WTC11 (cell line): ENCODE measurements around the gene RHBDD1. TPM values are rescaled to one million over a fixed set of nuclear protein-coding genes. Genes with fewer than 3 reads are reported as not detected.

Experiments
- ATAC-seq: fragments of 200-7000 bp; cut with Tn5 transposase; 2 replicates; pipeline ENCODE4 v1.10.0; 2021; ENCODE audit warnings: mild to moderate bottlenecking, moderate library complexity
- CTCF ChIA-PET: fragments of 300-600 bp; sonication (Branson Sonifier 250); formaldehyde crosslinking; loops from one replicate; lab custom pipeline; 2021; ENCODE audit warnings: antibody characterized with exemption; lab: Charles Lee
- POLR2A ChIA-PET: fragments of 350-600 bp; sonication (Branson Sonifier 250); formaldehyde crosslinking; loops from one replicate; lab custom pipeline; 2021; ENCODE audit warnings: antibody characterized with exemption; lab: Charles Lee
- DNase-seq: peaks from one replicate; pipeline ENCODE4 v3.0.0; 2021; ENCODE audit warnings: low spot score
- H3K27ac Mint-ChIP-seq: 2 replicates; pipeline ENCODE4 v1.8.0; 2021; ENCODE audit warnings: mixed read lengths
- H3K27me3 Mint-ChIP-seq: 2 replicates; pipeline ENCODE4 v1.8.0; 2021; ENCODE audit warnings: low read depth, mild to moderate bottlenecking, moderate library complexity, mixed read lengths
- H3K36me3 Mint-ChIP-seq: 2 replicates; pipeline ENCODE4 v1.8.0; 2021; ENCODE audit warnings: mixed read lengths
- H3K4me1 Mint-ChIP-seq: 2 replicates; pipeline ENCODE4 v1.8.0; 2022; ENCODE audit warnings: mixed read lengths
- H3K4me3 Mint-ChIP-seq: 2 replicates; pipeline ENCODE4 v1.8.0; 2021; ENCODE audit warnings: mild to moderate bottlenecking, moderate library complexity, mixed read lengths
- H3K9me3 Mint-ChIP-seq: 2 replicates; pipeline ENCODE4 v1.8.0; 2021; ENCODE audit warnings: mixed read lengths
- ATF1 ChIP-seq: sonication (generic); formaldehyde crosslinking; IDR thresholded peaks from 2 replicates; pipeline ENCODE4 v1.8.1; 2023; ENCODE audit warnings: mild to moderate bottlenecking, moderate library complexity, missing genetic modification reagents
- ESRRA ChIP-seq: sonication (generic); formaldehyde crosslinking; IDR thresholded peaks from 2 replicates; pipeline ENCODE4 v1.8.1; 2022; ENCODE audit warnings: mild to moderate bottlenecking, missing genetic modification reagents, borderline replicate concordance
- ETV6 ChIP-seq: sonication (generic); formaldehyde crosslinking; IDR thresholded peaks from 2 replicates; pipeline ENCODE4 v1.8.1; 2022; ENCODE audit warnings: mild to moderate bottlenecking, missing genetic modification reagents
- GABPB1 ChIP-seq: sonication (generic); formaldehyde crosslinking; IDR thresholded peaks from 2 replicates; pipeline ENCODE4 v1.8.1; 2023; ENCODE audit warnings: mild to moderate bottlenecking, missing genetic modification reagents
- MXD4 ChIP-seq: fragments of 250-450 bp; sonication (Bioruptor Pico); IDR thresholded peaks from 2 replicates; pipeline ENCODE4 v1.8.0; 2021; ENCODE audit warnings: mild to moderate bottlenecking, moderate library complexity, borderline replicate concordance
- NFE2L1 ChIP-seq: sonication (generic); formaldehyde crosslinking; IDR thresholded peaks from 2 replicates; pipeline ENCODE4 v1.8.1; 2023; ENCODE audit warnings: missing genetic modification reagents
- OVOL2 ChIP-seq: fragments of 250-450 bp; sonication (Bioruptor Pico); IDR thresholded peaks from 2 replicates; pipeline ENCODE4 v1.9.0; 2021; ENCODE audit warnings: mild to moderate bottlenecking, borderline replicate concordance
- SOX15 ChIP-seq: fragments of 250-450 bp; sonication (Bioruptor Pico); IDR thresholded peaks from 2 replicates; pipeline ENCODE4 v1.9.0; 2021; ENCODE audit warnings: mild to moderate bottlenecking
- TCF7 ChIP-seq: sonication (generic); formaldehyde crosslinking; IDR thresholded peaks from 2 replicates; pipeline ENCODE4 v1.8.0; 2022; ENCODE audit warnings: mild to moderate bottlenecking, low read depth, missing genetic modification reagents, moderate library complexity
- ZNF232 ChIP-seq: sonication (generic); formaldehyde crosslinking; IDR thresholded peaks from 2 replicates; pipeline ENCODE4 v1.8.0; 2022; ENCODE audit warnings: mild to moderate bottlenecking, missing genetic modification reagents
- ZNF263 ChIP-seq: sonication (generic); formaldehyde crosslinking; IDR thresholded peaks from 2 replicates; pipeline ENCODE4 v1.8.1; 2022; ENCODE audit warnings: low read depth, mild to moderate bottlenecking, moderate library complexity, missing genetic modification reagents
- ZNF396 ChIP-seq: fragments of 250-450 bp; sonication (Bioruptor Pico); IDR thresholded peaks from 2 replicates; pipeline ENCODE4 v1.8.0; 2021; ENCODE audit warnings: mild to moderate bottlenecking, moderate library complexity, borderline replicate concordance
- ZNF423 ChIP-seq: fragments of 250-450 bp; sonication (Bioruptor Pico); IDR thresholded peaks from 2 replicates; pipeline ENCODE4 v2.1.2; 2022; ENCODE audit warnings: mild to moderate bottlenecking, moderate library complexity
- total RNA-seq: library from RNA; stranded (reverse); gene quantifications from 3 replicates; pipeline ENCODE4 v1.2.3, GENCODE V29; 2021
- TF ChIP-seq, protein P1 (sequence below): sonication (generic); formaldehyde crosslinking; IDR thresholded peaks from 2 replicates; pipeline ENCODE4 v1.8.0; 2022; ENCODE audit warnings: mild to moderate bottlenecking, missing genetic modification reagents
- TF ChIP-seq, protein P2 (sequence below): fragments of 250-450 bp; sonication (Bioruptor Pico); IDR thresholded peaks from 2 replicates; pipeline ENCODE4 v1.9.0; 2021; ENCODE audit warnings: mild to moderate bottlenecking
- TF ChIP-seq, protein P3 (sequence below): sonication (generic); formaldehyde crosslinking; conservative IDR thresholded peaks from 2 replicates; pipeline ENCODE4 v1.8.1; 2023; ENCODE audit warnings: mild to moderate bottlenecking, low read depth, missing genetic modification reagents, moderate library complexity
- TF ChIP-seq, protein P4 (sequence below): sonication (generic); formaldehyde crosslinking; IDR thresholded peaks from 2 replicates; pipeline ENCODE4 v1.8.1; 2022; ENCODE audit warnings: low read depth, missing genetic modification reagents, borderline replicate concordance
- TF ChIP-seq, protein P5 (sequence below): fragments of 250-450 bp; sonication (Bioruptor Pico); IDR thresholded peaks from 2 replicates; pipeline ENCODE4 v1.9.0; 2021; ENCODE audit warnings: mild to moderate bottlenecking
- TF ChIP-seq, protein P6 (sequence below): sonication (generic); formaldehyde crosslinking; IDR thresholded peaks from 2 replicates; pipeline ENCODE4 v1.8.1; 2022; ENCODE audit warnings: missing genetic modification reagents, borderline replicate concordance

Gene RHBDD1
- total RNA-seq, 1 experiment from 2014 or later = 25.7 TPM

DNA sequence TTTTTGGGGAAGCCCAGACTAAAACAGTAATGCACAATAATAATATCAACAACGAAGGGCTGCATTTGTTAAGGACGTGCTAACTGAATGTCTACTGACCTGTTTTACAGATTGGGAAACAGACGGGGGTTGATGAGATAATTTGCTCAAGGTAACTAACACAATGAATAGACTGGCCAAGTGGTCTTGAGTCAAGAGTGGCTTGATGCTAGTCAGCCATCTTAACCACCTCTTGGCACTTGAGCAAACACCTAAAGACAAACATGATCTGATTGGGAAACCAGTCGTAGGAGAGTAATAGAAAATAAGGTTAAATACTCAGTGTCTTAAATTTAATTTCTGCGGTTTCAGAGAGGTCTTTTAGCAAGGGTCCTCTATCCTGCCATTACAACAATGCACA, 14.2 kb downstream of the RHBDD1 start:
- POLR2A ChIA-PET = no interaction called here
- TF ChIP-seq TCF7 = no peak
- TF ChIP-seq, protein P1, sequence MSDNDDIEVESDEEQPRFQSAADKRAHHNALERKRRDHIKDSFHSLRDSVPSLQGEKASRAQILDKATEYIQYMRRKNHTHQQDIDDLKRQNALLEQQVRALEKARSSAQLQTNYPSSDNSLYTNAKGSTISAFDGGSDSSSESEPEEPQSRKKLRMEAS = no peak
- no peak for TF ChIP-seq ESRRA (CRISPR knock-in tag)
- TF ChIP-seq, protein P2, sequence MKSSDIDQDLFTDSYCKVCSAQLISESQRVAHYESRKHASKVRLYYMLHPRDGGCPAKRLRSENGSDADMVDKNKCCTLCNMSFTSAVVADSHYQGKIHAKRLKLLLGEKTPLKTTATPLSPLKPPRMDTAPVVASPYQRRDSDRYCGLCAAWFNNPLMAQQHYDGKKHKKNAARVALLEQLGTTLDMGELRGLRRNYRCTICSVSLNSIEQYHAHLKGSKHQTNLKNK (CRISPR knock-in tag) = no peak
- TF ChIP-seq, protein P3, sequence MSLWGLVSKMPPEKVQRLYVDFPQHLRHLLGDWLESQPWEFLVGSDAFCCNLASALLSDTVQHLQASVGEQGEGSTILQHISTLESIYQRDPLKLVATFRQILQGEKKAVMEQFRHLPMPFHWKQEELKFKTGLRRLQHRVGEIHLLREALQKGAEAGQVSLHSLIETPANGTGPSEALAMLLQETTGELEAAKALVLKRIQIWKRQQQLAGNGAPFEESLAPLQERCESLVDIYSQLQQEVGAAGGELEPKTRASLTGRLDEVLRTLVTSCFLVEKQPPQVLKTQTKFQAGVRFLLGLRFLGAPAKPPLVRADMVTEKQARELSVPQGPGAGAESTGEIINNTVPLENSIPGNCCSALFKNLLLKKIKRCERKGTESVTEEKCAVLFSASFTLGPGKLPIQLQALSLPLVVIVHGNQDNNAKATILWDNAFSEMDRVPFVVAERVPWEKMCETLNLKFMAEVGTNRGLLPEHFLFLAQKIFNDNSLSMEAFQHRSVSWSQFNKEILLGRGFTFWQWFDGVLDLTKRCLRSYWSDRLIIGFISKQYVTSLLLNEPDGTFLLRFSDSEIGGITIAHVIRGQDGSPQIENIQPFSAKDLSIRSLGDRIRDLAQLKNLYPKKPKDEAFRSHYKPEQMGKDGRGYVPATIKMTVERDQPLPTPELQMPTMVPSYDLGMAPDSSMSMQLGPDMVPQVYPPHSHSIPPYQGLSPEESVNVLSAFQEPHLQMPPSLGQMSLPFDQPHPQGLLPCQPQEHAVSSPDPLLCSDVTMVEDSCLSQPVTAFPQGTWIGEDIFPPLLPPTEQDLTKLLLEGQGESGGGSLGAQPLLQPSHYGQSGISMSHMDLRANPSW (CRISPR knock-in tag) = no peak
- no peak for TF ChIP-seq MXD4
- TF ChIP-seq NFE2L1 (CRISPR knock-in tag) = no peak
- no peak for TF ChIP-seq SOX15
- no peak for TF ChIP-seq GABPB1 (CRISPR knock-in tag)
- TF ChIP-seq, protein P4, sequence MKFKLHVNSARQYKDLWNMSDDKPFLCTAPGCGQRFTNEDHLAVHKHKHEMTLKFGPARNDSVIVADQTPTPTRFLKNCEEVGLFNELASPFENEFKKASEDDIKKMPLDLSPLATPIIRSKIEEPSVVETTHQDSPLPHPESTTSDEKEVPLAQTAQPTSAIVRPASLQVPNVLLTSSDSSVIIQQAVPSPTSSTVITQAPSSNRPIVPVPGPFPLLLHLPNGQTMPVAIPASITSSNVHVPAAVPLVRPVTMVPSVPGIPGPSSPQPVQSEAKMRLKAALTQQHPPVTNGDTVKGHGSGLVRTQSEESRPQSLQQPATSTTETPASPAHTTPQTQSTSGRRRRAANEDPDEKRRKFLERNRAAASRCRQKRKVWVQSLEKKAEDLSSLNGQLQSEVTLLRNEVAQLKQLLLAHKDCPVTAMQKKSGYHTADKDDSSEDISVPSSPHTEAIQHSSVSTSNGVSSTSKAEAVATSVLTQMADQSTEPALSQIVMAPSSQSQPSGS = no peak
- TF ChIP-seq OVOL2 (CRISPR knock-in tag) = no peak
- no peak for TF ChIP-seq ZNF396 (CRISPR knock-in tag)
- TF ChIP-seq ETV6 = no peak
- TF ChIP-seq ATF1 = no peak
- TF ChIP-seq, all 79 proteins: peak for 0
- Mint-ChIP-seq H3K36me3 (no peaks in the 10 kb centered on the region), H3K4me3 (no peak overlapping the region), H3K27ac (no peak overlapping the region), H3K27me3 (no peaks in the 10 kb centered on the region; the same call in 1 of the 2 replicates), H3K4me1 (peaks cover 4% of the 10 kb centered on the region), H3K9me3 (no peaks in the 10 kb centered on the region)
- DNase-seq = no peak
- ATAC-seq = no peak
- CTCF ChIA-PET = no interaction called here

DNA sequence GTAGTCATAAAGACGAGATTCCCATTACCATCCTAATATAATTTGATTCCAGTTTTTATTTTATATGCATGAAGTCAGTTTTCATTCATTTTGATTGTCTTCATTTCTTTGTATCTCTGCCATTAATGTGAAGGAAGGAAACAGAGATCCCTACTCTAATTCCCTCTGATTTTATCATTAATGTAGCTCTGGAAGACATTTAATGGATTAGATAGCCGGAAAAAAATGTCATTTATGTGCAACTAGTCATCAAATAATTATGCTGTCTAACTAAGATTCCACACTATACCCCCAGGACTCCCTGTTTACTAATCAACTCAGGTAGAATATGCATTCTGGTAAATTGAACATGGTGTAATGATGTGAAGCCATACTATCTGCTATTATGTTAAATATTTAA, 19.9 kb downstream of the RHBDD1 start:
- TF ChIP-seq ZNF232 (CRISPR knock-in tag) (no peak), ZNF423 (CRISPR knock-in tag) (no peak), ZNF263 (CRISPR knock-in tag) (no peak)
- TF ChIP-seq, protein P5, sequence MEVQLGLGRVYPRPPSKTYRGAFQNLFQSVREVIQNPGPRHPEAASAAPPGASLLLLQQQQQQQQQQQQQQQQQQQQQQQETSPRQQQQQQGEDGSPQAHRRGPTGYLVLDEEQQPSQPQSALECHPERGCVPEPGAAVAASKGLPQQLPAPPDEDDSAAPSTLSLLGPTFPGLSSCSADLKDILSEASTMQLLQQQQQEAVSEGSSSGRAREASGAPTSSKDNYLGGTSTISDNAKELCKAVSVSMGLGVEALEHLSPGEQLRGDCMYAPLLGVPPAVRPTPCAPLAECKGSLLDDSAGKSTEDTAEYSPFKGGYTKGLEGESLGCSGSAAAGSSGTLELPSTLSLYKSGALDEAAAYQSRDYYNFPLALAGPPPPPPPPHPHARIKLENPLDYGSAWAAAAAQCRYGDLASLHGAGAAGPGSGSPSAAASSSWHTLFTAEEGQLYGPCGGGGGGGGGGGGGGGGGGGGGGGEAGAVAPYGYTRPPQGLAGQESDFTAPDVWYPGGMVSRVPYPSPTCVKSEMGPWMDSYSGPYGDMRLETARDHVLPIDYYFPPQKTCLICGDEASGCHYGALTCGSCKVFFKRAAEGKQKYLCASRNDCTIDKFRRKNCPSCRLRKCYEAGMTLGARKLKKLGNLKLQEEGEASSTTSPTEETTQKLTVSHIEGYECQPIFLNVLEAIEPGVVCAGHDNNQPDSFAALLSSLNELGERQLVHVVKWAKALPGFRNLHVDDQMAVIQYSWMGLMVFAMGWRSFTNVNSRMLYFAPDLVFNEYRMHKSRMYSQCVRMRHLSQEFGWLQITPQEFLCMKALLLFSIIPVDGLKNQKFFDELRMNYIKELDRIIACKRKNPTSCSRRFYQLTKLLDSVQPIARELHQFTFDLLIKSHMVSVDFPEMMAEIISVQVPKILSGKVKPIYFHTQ (CRISPR knock-in tag) = no peak
- TF ChIP-seq, protein P6, sequence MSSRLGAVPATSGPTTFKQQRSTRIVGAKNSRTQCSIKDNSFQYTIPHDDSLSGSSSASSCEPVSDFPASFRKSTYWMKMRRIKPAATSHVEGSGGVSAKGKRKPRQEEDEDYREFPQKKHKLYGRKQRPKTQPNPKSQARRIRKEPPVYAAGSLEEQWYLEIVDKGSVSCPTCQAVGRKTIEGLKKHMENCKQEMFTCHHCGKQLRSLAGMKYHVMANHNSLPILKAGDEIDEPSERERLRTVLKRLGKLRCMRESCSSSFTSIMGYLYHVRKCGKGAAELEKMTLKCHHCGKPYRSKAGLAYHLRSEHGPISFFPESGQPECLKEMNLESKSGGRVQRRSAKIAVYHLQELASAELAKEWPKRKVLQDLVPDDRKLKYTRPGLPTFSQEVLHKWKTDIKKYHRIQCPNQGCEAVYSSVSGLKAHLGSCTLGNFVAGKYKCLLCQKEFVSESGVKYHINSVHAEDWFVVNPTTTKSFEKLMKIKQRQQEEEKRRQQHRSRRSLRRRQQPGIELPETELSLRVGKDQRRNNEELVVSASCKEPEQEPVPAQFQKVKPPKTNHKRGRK (CRISPR knock-in tag) = no peak
- CTCF ChIA-PET = no interaction called here
- ATAC-seq = no peak
- no peaks in the 10 kb centered on the region for H3K27me3 Mint-ChIP-seq
- POLR2A ChIA-PET = no interaction called here
- no peaks in the 10 kb centered on the region for H3K36me3 Mint-ChIP-seq
- DNase-seq = no peak
- no peaks in the 10 kb centered on the region for H3K9me3 Mint-ChIP-seq
- H3K4me3 Mint-ChIP-seq = no peak overlapping the region
- no peak overlapping the region for H3K27ac Mint-ChIP-seq
- no peaks in the 10 kb centered on the region for H3K4me1 Mint-ChIP-seq
